Measurements from ENCODE around the gene ISL2. TPM values are rescaled to one million over a fixed set of nuclear protein-coding genes. Genes with fewer than 3 reads are reported as not detected.

Gene ISL2
- total and polyA plus RNA-seq, 9 of the 15 experiments (the other 6 are each of a cell fraction or from before 2014, with no cell fraction given): 0.15 to 23.7 (median 4.0) TPM

GRCh38 chr15:76298986-76299385 is 37.6 kb upstream of the ISL2 start (continued):
- TF ChIP-seq KDM5B (IDR thresholded peaks at IDR 0.05; ENCODE audit: insufficient replicate concordance, low read depth, low read length) (no peak), ZNF277 (CRISPR knock-in tag; IDR thresholded peaks at IDR 0.05; ENCODE audit: borderline replicate concordance) (no peak), TAL1 (IDR thresholded peaks at IDR 0.05) (no peak)

- ChIA-PET POLR2A (interaction anchor here (0.8 to 3.6 kb wide), 3 partner anchors 9 to 11 kb away, joined by 4 to 20 read pairs (median 10); no protein-coding TSS in a partner anchor), CTCF (ENCODE audit: low intra/inter-chr PET ratio) (no interaction called here)
- H3K4me1 ChIP-seq (replicated peaks in 1 of 2; ENCODE audit: control insufficient read depth in 2 of 2, insufficient read depth in 2 of 2, low read length in 2 of 2): peaks cover 0 to 2% of the 10 kb centered on the region in 2 experiments; a peak in 2 of 5 replicates
- H3K79me2 ChIP-seq (ENCODE audit: control insufficient read depth, insufficient read depth, low read length): peaks cover 96% of the 10 kb centered on the region
- TF ChIP-seq HMBOX1 (IDR thresholded peaks at IDR 0.05): 0 out of 2 replicates have a peak, but pooled peaks have one; percentile 23
- TF ChIP-seq POLR2A (conservative IDR thresholded peaks at IDR 0.05): no peak
- TF ChIP-seq CC2D1A (IDR thresholded peaks at IDR 0.05): 0 out of 2 replicates have a peak, but pooled peaks have one; percentile 35
- BruUV-seq (replicated peaks): no TSS peak
- intact Hi-C loops (cut with micrococcal nuclease): no loop called here
- H3K9me1 ChIP-seq (ENCODE audit: control insufficient read depth, insufficient read depth, low read length): peaks cover 4% of the 10 kb centered on the region
- H3K9me3 ChIP-seq (replicated peaks; ENCODE audit: control insufficient read depth, insufficient read depth, low read depth, low read length): no peaks in the 10 kb centered on the region
- H3K9ac ChIP-seq (ENCODE audit: insufficient read depth in 1 of 2, low read depth in 2 of 2, low read length in 2 of 2): no peak overlapping the region
- H3K27me3 ChIP-seq (ENCODE audit: control insufficient read depth in 2 of 2, insufficient read depth in 2 of 2, low read length in 2 of 2): no peaks in the 10 kb centered on the region
- ATAC-seq: no peak; the same call in 2 of the 3 replicates
- DNase-seq (ENCODE audit: extremely low read depth in 1 of 4, low spot score in 3 of 4): no peak
- in situ Hi-C loops (cut with MboI): no loop called here
- peaks cover 42% of the 10 kb centered on the region; the same call in 1 of the 2 replicates for H4K20me1 ChIP-seq (replicated peaks; ENCODE audit: control insufficient read depth, insufficient read depth, low read length)
- no peak overlapping the region for H3K27ac ChIP-seq (ENCODE audit: extremely low read depth, low read depth, low read length)
- 40% methylated on average over 1 of the region's 1 CpG for WGBS (ENCODE audit: insufficient coverage, low coverage, missing lambda C conversion rate)
- H3K4me3 ChIP-seq: no peak overlapping the region
- FAIRE-seq: no peak
- peaks cover 8% of the 10 kb centered on the region; the same call in 2 of the 3 replicates for H3K36me3 ChIP-seq (ENCODE audit: control insufficient read depth, insufficient read depth, low read length)
- no peak overlapping the region for H3K4me2 ChIP-seq (ENCODE audit: insufficient read depth, low read length)
- no peak overlapping the region for H2AFZ ChIP-seq (ENCODE audit: low read depth, low read length)
These were observed 36.8 kb upstream of the ISL2 start for GRCh38 chr15:76299786-76300185.
